Suprapubic skin (tissue), 4 donors: ENCODE data around the gene PREX1. TPM values are rescaled to one million over a fixed set of nuclear protein-coding genes. Genes with fewer than 3 reads are reported as not detected.

ENCODE experiments used
- DNase-seq, 2 donors: peaks; one replicate each; pipeline ENCODE4 v3.0.0-alpha.2; 2019; ENCODE audit warnings: low spot score in 2 of 2
- H3K27ac ChIP-seq: fragments of 200-600 bp; sonication (generic); one replicate; pipeline ENCODE4 v1.5.1; 2019
- H3K27me3 ChIP-seq: fragments of 200-600 bp; sonication (generic); one replicate; pipeline ENCODE4 v1.5.1; 2019
- H3K36me3 ChIP-seq: fragments of 200-600 bp; sonication (generic); one replicate; pipeline ENCODE4 v1.5.1; 2019
- H3K4me1 ChIP-seq: fragments of 200-600 bp; sonication (generic); one replicate; pipeline ENCODE4 v1.5.1; 2019
- H3K4me3 ChIP-seq: fragments of 200-600 bp; sonication (generic); one replicate; pipeline ENCODE4 v1.5.1; 2019; ENCODE audit warnings: mild to moderate bottlenecking
- H3K9me3 ChIP-seq: fragments of 200-600 bp; sonication (generic); one replicate; pipeline ENCODE4 v1.5.1; 2019
- CTCF ChIP-seq, 2 donors: fragments of 200-600 bp in 1 of 2; fragments of 450-650 bp in 1 of 2; sonication (generic) in 1 of 2; IDR thresholded peaks; one replicate each; pipeline ENCODE4 v1.5.1; 2016 to 2019; ENCODE audit warnings: antibody characterized with exemption in 2 of 2, mild to moderate bottlenecking in 1 of 2, moderate library complexity in 1 of 2
- EP300 ChIP-seq: sonication (generic); formaldehyde crosslinking; IDR thresholded peaks from one replicate; pipeline ENCODE4 v1.6.1; 2017; ENCODE audit warnings: antibody characterized with exemption
- POLR2A ChIP-seq, 2 donors: fragments of 450-650 bp; IDR thresholded peaks; one replicate each; pipeline ENCODE4 v1.6.1; 2017; ENCODE audit warnings: antibody characterized with exemption in 2 of 2, mild to moderate bottlenecking in 2 of 2, moderate library complexity in 2 of 2
- POLR2AphosphoS5 ChIP-seq, 3 donors: sonication (generic); formaldehyde crosslinking; IDR thresholded peaks; one replicate each; pipeline ENCODE4 v1.6.1; 2017; ENCODE audit warnings: antibody characterized with exemption in 3 of 3
- WGBS: methylation state at CpG from one replicate; pipeline ENCODE4 v1.1.5; 2018; 5-methylcytosine and 5-hydroxymethylcytosine counted together
- total RNA-seq, 4 donors: library from RNA; depleted of rRNA; stranded (reverse); fragments of >200 nt; gene quantifications; one replicate each; pipeline ENCODE4 v1.1.0, GENCODE V29; 2016

PREX1 gene
- total RNA-seq, 4 donors from 2014 or later, result 4.7 to 15.1 (median 10.2) TPM

GRCh38 chr20:48725555-48725991, 102.2 kb downstream of the PREX1 start:
- Histone ChIP-seq H3K27ac (no peak overlapping the region), H3K4me1 (peaks cover 27% of the 10 kb centered on the region), H3K36me3 (no peaks in the 10 kb centered on the region), H3K9me3 (no peaks in the 10 kb centered on the region), H3K27me3 (no peaks in the 10 kb centered on the region), H3K4me3 (no peak overlapping the region)
- DNase-seq, result no peak
- TF ChIP-seq EP300, result no peak
- TF ChIP-seq CTCF (IDR thresholded peaks at IDR 0.05), result no peak
- no peak for TF ChIP-seq POLR2A (IDR thresholded peaks at IDR 0.05)
- no peak for TF ChIP-seq POLR2AphosphoS5 (IDR thresholded peaks at IDR 0.05)
- WGBS, result 66% methylated on average over 3 of the region's 3 CpGs

GRCh38 chr20:48724891-48725554, 102.8 kb downstream of the PREX1 start:
- H3K36me3 ChIP-seq, result no peaks in the 10 kb centered on the region
- TF ChIP-seq CTCF (IDR thresholded peaks at IDR 0.05) (no peak), POLR2AphosphoS5 (IDR thresholded peaks at IDR 0.05) (no peak), POLR2A (IDR thresholded peaks at IDR 0.05) (no peak)
- no peak overlapping the region for H3K4me3 ChIP-seq
- no peak for DNase-seq
- H3K4me1 ChIP-seq, result peaks cover 27% of the 10 kb centered on the region
- no peaks in the 10 kb centered on the region for H3K27me3 ChIP-seq
- no peaks in the 10 kb centered on the region for H3K9me3 ChIP-seq
- WGBS, result 73% methylated on average over 9 of the region's 11 CpGs
- no peak overlapping the region for H3K27ac ChIP-seq

GRCh38 chr20:48724382-48724781, 103.4 kb downstream of the PREX1 start:
- Histone ChIP-seq H3K27me3 (no peaks in the 10 kb centered on the region), H3K4me1 (peaks cover 27% of the 10 kb centered on the region), H3K9me3 (no peaks in the 10 kb centered on the region), H3K4me3 (no peak overlapping the region), H3K36me3 (no peaks in the 10 kb centered on the region), H3K27ac (peak overlapping the region; percentile 87)
- no peak for DNase-seq
- 86% methylated on average over 5 of the region's 5 CpGs for WGBS
- TF ChIP-seq EP300 (no peak), POLR2A (IDR thresholded peaks at IDR 0.05) (no peak), POLR2AphosphoS5 (IDR thresholded peaks at IDR 0.05) (no peak), CTCF (IDR thresholded peaks at IDR 0.05) (no peak)

GRCh38 chr20:48723308-48724264, 104.2 kb downstream of the PREX1 start:
- DNase-seq, result no peak
- Histone ChIP-seq H3K4me3 (no peak overlapping the region), H3K27me3 (no peaks in the 10 kb centered on the region), H3K4me1 (peaks cover 27% of the 10 kb centered on the region), H3K9me3 (no peaks in the 10 kb centered on the region), H3K27ac (peak overlapping the region; percentile 87), H3K36me3 (no peaks in the 10 kb centered on the region)
- 42% methylated on average over 20 of the region's 29 CpGs for WGBS
- no peak for TF ChIP-seq POLR2AphosphoS5 (IDR thresholded peaks at IDR 0.05)
- TF ChIP-seq POLR2A (IDR thresholded peaks at IDR 0.05), result no peak
- no peak for TF ChIP-seq CTCF (IDR thresholded peaks at IDR 0.05)
- no peak for TF ChIP-seq EP300

GRCh38 chr20:48722737-48723191, 105.0 kb downstream of the PREX1 start:
- Histone ChIP-seq H3K27ac (peak overlapping the region; percentile 87), H3K36me3 (no peaks in the 10 kb centered on the region), H3K4me3 (no peak overlapping the region), H3K4me1 (peaks cover 27% of the 10 kb centered on the region), H3K27me3 (no peaks in the 10 kb centered on the region), H3K9me3 (no peaks in the 10 kb centered on the region)
- no peak for DNase-seq
- 50% methylated on average over 7 of the region's 8 CpGs for WGBS
- TF ChIP-seq POLR2AphosphoS5 (IDR thresholded peaks at IDR 0.05) (peak in 1 of 3 donors; percentile 61), EP300 (no peak)
